Smooth muscle cell of the brain vasculature (primary cell): ENCODE measurements around the gene COQ6.
"Not testable (repeated sequence)": the region's sequence is repeated elsewhere in the genome, so short reads cannot be mapped to it uniquely, and the experiment has no call there.

Experiments used
- DNase-seq: peaks from one replicate; pipeline ENCODE4 v3.0.0-alpha.2; 2012; ENCODE audit warnings: low read depth, low spot score

The COQ6 gene

GRCh38 chr14:73977896-73978295 lies 27.8 kb downstream of the COQ6 start:
- DNase-seq: peak; percentile 26

DNA sequence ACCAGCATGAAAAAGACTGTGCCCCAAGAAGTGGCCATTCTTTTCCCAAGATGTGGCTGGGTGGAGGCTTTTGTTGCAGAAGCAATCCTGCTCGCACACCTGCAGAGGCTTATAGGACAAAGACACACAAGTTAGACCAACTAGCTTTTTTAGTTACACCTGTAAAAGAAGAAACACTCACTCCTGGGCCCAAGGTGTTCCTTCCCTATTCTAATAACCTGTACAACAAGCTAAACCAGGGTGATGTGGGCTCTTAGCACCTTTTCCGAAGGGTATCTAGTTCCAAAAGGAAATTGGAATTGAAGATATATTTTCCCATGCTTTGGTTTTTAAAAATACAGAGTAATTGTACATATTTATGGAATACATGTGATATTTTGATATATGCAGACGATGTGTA lies 38.0 kb downstream of the COQ6 start:
- no peak for DNase-seq

DNA sequence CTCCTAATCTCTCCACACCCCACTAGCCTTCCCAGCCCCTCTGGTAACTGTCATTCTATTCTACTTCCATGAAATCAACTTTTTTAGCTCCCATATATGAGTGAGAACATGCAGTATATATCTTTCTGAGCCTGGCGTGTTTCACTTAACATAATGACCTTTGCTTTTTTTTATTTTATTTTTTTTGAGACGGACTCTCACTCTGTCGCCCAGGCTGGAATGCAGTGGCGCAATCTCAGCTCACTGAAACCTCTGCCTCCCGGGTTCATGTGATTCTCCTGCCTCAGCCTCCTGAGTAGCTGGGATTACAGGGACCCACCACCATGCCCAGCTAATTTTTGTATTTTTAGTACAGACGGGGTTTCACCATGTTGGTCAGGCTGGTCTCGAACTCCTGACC lies 38.6 kb downstream of the COQ6 start:
- DNase-seq: not testable (repeated sequence)

GRCh38 chr14:73991092-73991491 lies 41.0 kb downstream of the COQ6 start:
- DNase-seq: no peak

DNA sequence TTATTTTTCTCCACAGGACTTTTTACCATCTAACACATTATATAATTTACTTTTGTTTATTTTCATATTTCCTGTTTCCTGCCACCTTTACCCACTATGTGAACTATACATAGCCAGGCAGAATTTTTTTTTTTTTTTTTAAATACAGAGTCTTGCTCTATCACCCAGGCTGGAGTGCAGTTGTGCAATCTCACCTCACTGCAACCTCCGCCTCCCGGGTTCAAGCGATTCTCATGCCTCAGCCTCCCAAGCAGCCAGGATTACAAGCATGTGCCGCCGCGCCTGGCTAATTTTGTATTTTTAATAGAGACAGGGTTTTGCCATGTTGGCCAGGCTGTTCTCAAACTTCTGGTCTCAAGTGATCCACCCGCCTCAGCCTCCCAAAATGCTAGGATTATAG lies 44.8 kb downstream of the COQ6 start:
- DNase-seq: not testable (repeated sequence)

DNA sequence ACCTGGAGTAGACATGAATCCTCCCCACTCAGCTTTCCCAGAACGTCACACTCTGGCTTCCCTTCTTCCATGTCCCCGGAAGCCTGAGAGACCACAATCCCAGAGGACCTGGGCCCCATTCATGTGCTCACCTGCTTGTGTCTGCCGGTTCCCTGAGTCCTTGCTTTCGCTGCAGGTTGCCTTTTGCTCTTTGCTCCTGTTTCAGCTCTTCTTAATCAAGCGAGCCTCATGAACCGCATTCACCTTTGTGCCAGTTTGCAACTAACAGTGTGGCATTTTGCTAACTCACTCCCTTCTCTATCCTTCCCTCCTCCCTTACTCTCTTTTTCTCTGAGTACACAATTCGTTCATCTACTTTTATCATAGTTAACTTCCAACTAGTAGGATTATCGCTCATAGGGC lies 45.9 kb downstream of the COQ6 start:
- DNase-seq: no peak

DNA sequence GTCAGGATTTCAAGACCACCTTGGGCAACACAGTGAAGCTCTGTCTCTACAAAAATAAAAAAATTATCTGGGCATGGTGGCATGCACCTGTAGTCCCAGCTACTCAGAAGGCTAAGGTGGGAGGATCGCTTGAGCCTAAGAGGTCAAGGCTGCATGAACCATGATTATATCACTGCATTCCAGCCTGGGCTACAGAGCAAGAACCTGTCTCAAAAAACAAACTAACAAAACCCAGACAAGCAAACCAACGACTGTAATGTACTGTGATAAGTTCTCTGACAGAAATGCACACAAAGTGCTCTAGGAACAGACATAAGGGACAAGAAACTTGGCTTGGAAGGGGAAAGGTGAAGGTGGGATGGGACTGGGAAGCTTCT lies 46.6 kb downstream of the COQ6 start:
- no peak for DNase-seq

DNA sequence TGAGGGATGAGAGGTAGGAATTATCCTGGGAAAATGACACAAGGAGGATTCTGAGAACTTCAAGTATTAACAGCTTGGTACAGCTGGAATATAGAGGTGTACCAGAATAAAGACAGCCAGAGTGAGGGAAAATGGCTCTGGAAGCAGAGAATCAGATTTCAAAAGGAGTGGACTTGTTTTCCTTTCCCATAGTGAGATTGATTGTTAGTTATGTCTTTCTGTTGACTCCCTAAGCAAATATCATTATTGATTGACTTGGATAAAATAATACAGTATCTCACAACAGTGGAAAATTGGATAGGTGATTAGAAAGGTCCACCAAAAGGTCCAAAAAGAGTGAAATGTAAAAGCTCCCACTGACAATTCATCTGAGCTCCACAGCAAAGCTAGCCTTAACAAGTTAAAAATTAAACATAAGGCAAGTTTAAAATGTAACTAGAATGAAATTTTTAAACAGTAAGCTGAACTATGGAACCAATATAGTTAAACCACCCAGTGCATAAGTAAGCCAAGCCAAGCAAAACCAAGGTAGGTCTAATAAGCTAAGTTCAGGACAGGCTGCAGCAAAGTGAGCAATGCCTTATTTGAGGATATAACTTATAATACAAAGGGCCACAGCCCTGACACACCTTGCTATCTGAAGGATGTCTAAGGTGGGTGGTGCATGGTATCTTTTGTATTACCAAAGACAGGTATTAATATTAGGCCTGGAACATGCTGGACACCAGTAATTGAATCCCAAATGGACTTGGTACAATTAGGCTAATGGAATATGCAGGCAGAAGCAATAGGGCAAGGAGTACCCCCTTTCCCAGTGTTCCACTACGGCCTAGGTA lies 47.2 kb downstream of the COQ6 start:
- DNase-seq: no peak

DNA sequence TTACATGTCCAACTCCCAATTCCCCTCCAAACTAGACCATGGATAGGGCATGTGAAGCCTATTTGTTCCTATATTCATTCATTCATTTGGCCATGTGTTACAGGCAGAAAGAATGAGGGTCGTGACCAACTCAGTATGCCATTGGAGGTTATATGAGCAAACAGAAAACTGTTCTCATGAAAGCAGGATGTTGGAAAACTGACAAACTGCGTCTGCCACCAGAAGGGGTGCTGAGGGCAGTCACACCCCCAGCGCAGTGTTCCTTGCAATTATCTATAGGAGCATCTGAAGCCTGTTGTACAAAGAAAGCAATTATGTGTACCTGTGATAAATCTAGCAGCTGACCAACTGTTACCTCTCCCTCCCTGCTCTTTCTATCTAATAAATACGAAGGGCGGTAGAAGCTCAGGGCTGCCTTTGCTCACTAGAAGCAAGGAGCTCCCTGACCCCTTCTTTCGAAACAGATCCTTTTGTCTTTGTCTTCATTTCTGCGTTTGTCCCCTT lies 47.9 kb downstream of the COQ6 start:
- DNase-seq: no peak

GRCh38 chr14:73998726-73999125 lies 48.6 kb downstream of the COQ6 start:
- no peak for DNase-seq

DNA sequence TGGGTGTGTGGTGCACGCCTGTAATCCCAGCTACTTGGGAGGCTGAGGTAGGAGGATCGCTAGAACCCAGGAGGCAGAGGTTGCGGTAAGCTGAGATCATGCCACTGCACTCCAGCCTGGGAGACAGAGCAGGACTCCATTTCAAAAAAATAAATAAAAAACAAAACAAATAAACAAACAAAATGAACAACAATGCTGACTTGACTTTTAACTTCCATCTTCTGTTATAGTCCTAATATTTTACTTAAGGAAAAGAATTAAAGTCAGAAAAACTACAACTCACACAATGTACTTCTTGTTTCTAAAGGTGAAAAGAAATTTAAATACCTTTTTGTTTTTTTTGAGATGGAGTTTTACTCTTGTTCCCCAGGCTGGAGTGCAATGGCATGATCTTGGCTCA lies 55.6 kb downstream of the COQ6 start:
- not testable (repeated sequence) for DNase-seq

DNA sequence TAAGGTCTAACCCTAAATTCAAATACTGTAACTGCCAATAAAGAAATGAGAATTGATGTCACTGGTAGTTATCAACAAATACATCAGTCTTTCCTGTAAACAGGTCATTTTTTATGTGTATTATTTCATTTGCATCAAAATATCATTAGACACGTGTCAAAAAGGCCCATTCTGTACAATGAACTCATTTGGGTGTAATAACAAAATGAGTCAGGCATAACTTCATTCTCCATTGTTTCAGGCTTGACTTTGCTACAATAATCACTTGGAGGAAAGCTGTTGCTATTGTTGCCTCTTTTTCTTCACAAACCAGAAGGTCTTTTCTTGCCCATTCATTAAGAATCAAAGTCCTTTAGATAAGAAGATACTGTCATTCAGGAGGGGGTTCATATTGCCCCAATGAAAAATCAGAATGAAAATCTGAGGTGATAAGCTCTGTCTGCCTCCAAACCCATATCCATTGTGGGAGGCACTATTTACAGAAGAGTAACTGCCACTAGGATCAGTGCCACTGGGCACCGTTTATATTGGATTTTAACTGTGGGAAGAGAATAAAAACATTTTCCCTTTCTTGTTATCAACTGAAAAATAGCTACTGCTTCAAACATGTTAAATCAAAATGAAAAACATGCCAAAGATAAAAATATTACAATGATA lies 58.9 kb downstream of the COQ6 start:
- no peak for DNase-seq
